K562 (cell line): ENCODE data around the gene MAML3. TPM values are rescaled to one million over a fixed set of nuclear protein-coding genes. Genes with fewer than 3 reads are reported as not detected.

ENCODE experiments used
- ATAC-seq: fragments of 200-7000 bp; cut with Tn5 transposase; 3 replicates; pipeline ENCODE4 v1.9.1; 2020; ENCODE audit warnings: moderate library complexity
- BruUV-seq: library from RNA; stranded (reverse); fragments of 400-500 nt; replicated peaks from 2 replicates; lab custom pipeline; 2021; lab: Mats Ljungman, UMichigan
- CTCF ChIA-PET: fragments of 300-600 bp; formaldehyde crosslinking; extraction: SDS; loops from one replicate; lab custom pipeline; 2021; ENCODE audit warnings: low intra/inter-chr PET ratio; lab: Yijun Ruan, JAX
- POLR2A ChIA-PET: fragments of 300-600, 350-650 bp; sonication (Branson Sonifier 250); formaldehyde crosslinking; extraction: SDS; loops from one replicate; lab custom pipeline; 2021; ENCODE audit warnings: antibody characterized with exemption, inconsistent platforms; lab: Yijun Ruan, JAX
- DNase-seq, 4 experiments: peaks; one replicate each; pipeline versions ENCODE4 v3.0.0 to v3.0.0-alpha.2; 2011 to 2018; ENCODE audit warnings: low spot score in 3 of 4, mixed read lengths in 3 of 4; ENCODE audit errors: extremely low read depth in 1 of 4
- FAIRE-seq: peaks from 2 replicates; lab custom pipeline; 2011; peaks lifted over from hg19 to GRCh38; lab: Jason Lieb, UNC
- H2AFZ ChIP-seq: 2 replicates; pipeline ENCODE4 v1.6.0; 2011; ENCODE audit warnings: low read depth, low read length, control low read depth, inconsistent platforms
- H3K27ac ChIP-seq: fragments of 200-600 bp; 3 replicates; pipeline ENCODE4 v1.8.0; 2011; ENCODE audit warnings: low read depth, mild to moderate bottlenecking, control low read depth, inconsistent platforms, low read length, moderate library complexity, mixed read lengths; ENCODE audit errors: extremely low read depth
- H3K27me3 ChIP-seq, 2 experiments: fragments of 300-600 bp in 1 of 2; 2 replicates in 1 of 2; 3 replicates in 1 of 2; pipeline versions ENCODE4 v1.6.0 to v1.8.0; 2011; ENCODE audit warnings: inconsistent platforms in 2 of 2, low read length in 2 of 2, mild to moderate bottlenecking in 1 of 2, mixed read lengths in 1 of 2, moderate library complexity in 1 of 2; ENCODE audit not compliant: control insufficient read depth in 2 of 2, insufficient read depth in 2 of 2
- H3K36me3 ChIP-seq: fragments of 300-600 bp; 3 replicates; pipeline ENCODE4 v1.8.0; 2011; ENCODE audit warnings: mild to moderate bottlenecking, low read length, inconsistent platforms; ENCODE audit not compliant: control insufficient read depth, insufficient read depth
- H3K4me1 ChIP-seq, 2 experiments: fragments of 200-600 bp in 1 of 2; replicated peaks in 1 of 2; 2 replicates in 1 of 2; 3 replicates in 1 of 2; pipeline versions ENCODE4 v1.5.1 to v1.8.0; 2011; ENCODE audit warnings: inconsistent platforms in 2 of 2, low read length in 2 of 2, mild to moderate bottlenecking in 1 of 2, mixed read lengths in 1 of 2, moderate library complexity in 1 of 2; ENCODE audit not compliant: control insufficient read depth in 2 of 2, insufficient read depth in 2 of 2
- H3K4me2 ChIP-seq: 2 replicates; pipeline ENCODE4 v1.6.1; 2011; ENCODE audit warnings: low read length, control low read depth, inconsistent platforms, mixed read lengths; ENCODE audit not compliant: insufficient read depth
- H3K4me3 ChIP-seq: fragments of 200-600 bp; sonication (generic), shearing (Covaris generic); 2 replicates; pipeline ENCODE4 v1.5.1; 2016; ENCODE audit warnings: control low read depth, inconsistent platforms
- H3K79me2 ChIP-seq: fragments of 200-600 bp; 3 replicates; pipeline ENCODE4 v1.8.0; 2011; ENCODE audit warnings: low read length, inconsistent platforms; ENCODE audit not compliant: control insufficient read depth, insufficient read depth
- H3K9ac ChIP-seq, 2 experiments: 2 replicates each; pipeline versions ENCODE4 v1.6.0 to v1.6.1; 2011; ENCODE audit warnings: low read depth in 2 of 2, low read length in 2 of 2, control low read depth in 1 of 2, inconsistent platforms in 1 of 2, mild to moderate bottlenecking in 1 of 2, mixed read lengths in 1 of 2; ENCODE audit not compliant: insufficient read depth in 1 of 2
- H3K9me1 ChIP-seq: one replicate; pipeline ENCODE4 v1.6.0; 2011; ENCODE audit warnings: inconsistent platforms, mild to moderate bottlenecking, low read length, moderate library complexity; ENCODE audit not compliant: control insufficient read depth, insufficient read depth
- H3K9me3 ChIP-seq: replicated peaks from 2 replicates; pipeline ENCODE4 v1.5.1; 2011; ENCODE audit warnings: low read depth, low read length, inconsistent platforms; ENCODE audit not compliant: control insufficient read depth, insufficient read depth
- H4K20me1 ChIP-seq: replicated peaks from 2 replicates; pipeline ENCODE4 v1.6.1; 2011; ENCODE audit warnings: low read length, inconsistent platforms, mixed read lengths; ENCODE audit not compliant: control insufficient read depth, insufficient read depth
- EZH2 ChIP-seq: IDR thresholded peaks from 2 replicates; pipeline ENCODE4 v1.6.1; 2012; ENCODE audit warnings: low read depth, mild to moderate bottlenecking, inconsistent platforms, low read length, borderline replicate concordance
- SNIP1 ChIP-seq: fragments of 450-650 bp; IDR thresholded peaks from 2 replicates; pipeline ENCODE4 v1.7.1; 2017; ENCODE audit warnings: low read depth, mild to moderate bottlenecking
- SRSF9 ChIP-seq: fragments of 200-400 bp; formaldehyde crosslinking; IDR thresholded peaks from 2 replicates; pipeline ENCODE4 v1.6.1; 2017; ENCODE audit warnings: low read depth, low read length, borderline replicate concordance
- WGBS: fragments of 100-300 bp; shearing (Covaris generic); methylation state at CpG from one replicate; pipeline ENCODE4 v1.1.6; 2016; ENCODE audit warnings: low coverage, mixed read lengths; ENCODE audit not compliant: insufficient coverage; ENCODE audit errors: missing lambda C conversion rate; 5-methylcytosine and 5-hydroxymethylcytosine counted together
- in situ Hi-C: fragments of 300-500 bp; cut with MboI; formaldehyde crosslinking; loops from 4 replicates; pipeline ENCODE4 v1.15.0; 2018; ENCODE audit warnings: inconsistent platforms, mixed read lengths
- intact Hi-C: fragments of 100-400 bp; cut with micrococcal nuclease; formaldehyde crosslinking; loops from 2 replicates; pipeline ENCODE4 v1.14.2; 2022
- polyA plus RNA-seq, 8 experiments: library from polyadenylated mRNA; depleted of rRNA in 4 of 8; stranded (reverse) in 5 of 8; unstranded in 3 of 8; fragments of >200 nt; fragmentation: Nextera tagmentation in 2 of 8; fragmentation: Illumina TruSeq in 1 of 8; extraction: Ambion mirVana in 2 of 8; extraction: Trizol in 1 of 8; gene quantifications; 2 replicates each; pipeline versions ENCODE4 v1.2.1 to v1.2.3, GENCODE V29; 2011 to 2014; ENCODE audit warnings: inconsistent platforms in 1 of 8, missing spikeins in 1 of 8
- total RNA-seq, 7 experiments: library from RNA; depleted of rRNA in 6 of 7; stranded (reverse); fragments of >200 nt in 6 of 7; fragmentation: Illumina TruSeq in 2 of 7; extraction: Trizol in 2 of 7; gene quantifications; 2 replicates each; pipeline versions ENCODE4 v1.2.1 to v1.2.3, GENCODE V29; 2011 to 2021; ENCODE audit warnings: low replicate concordance in 1 of 7
- TF ChIP-seq, protein P1 (sequence below): fragments of 450-650 bp; IDR thresholded peaks from 2 replicates; pipeline ENCODE4 v1.6.1; 2018; ENCODE audit not compliant: partially characterized antibody

Gene MAML3
- total and polyA plus RNA-seq, 9 of the 15 experiments (the other 6 are each of a cell fraction or from before 2014, with no cell fraction given), result 0.01 to 0.55 (median 0.25) TPM

DNA sequence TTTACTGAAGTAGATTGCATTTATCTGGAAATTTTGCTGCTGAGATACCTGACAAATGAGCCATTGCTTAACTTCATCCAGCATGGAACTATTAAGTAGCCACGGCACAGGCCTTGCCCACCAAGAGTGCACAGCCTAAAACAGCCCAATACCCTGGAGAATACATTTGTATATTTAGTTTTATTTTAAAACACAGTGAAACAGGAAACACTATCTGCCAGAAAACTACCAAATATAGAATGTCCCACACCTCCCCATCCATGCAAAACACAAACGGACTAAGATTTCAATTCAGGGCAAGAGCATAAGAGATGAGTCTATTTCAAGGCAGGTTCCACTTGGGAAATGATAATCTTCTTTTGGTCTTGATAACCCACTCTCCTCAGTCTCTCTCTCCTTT lies 57.1 kb downstream of the MAML3 start:
- H2AFZ ChIP-seq, result no peak overlapping the region
- TF ChIP-seq SRSF9, result no peak
- in situ Hi-C loops, result no loop called here
- no peaks in the 10 kb centered on the region for H3K9me3 ChIP-seq
- H3K27me3 ChIP-seq, result peaks cover 10 to 24% of the 10 kb centered on the region in 2 experiments; a peak in 4 of 5 replicates
- H3K4me1 ChIP-seq, result no peaks in the 10 kb centered on the region; a peak in 2 of 5 replicates
- WGBS, result 0% methylated on average over 2 of the region's 2 CpGs
- H3K79me2 ChIP-seq, result no peaks in the 10 kb centered on the region
- no peaks in the 10 kb centered on the region for H3K9me1 ChIP-seq
- no peak overlapping the region for H3K27ac ChIP-seq
- H3K4me3 ChIP-seq, result no peak overlapping the region
- BruUV-seq, result no TSS peak
- ChIA-PET POLR2A (interaction anchor here (0.5 kb wide), 1 partner anchor 23 kb away, joined by 3 read pairs; no protein-coding TSS in a partner anchor), CTCF (no interaction called here)
- FAIRE-seq (no peak), ATAC-seq (no peak), DNase-seq (no peak)
- no peaks in the 10 kb centered on the region for H3K36me3 ChIP-seq
- no peak overlapping the region for H3K4me2 ChIP-seq
- intact Hi-C loops, result no loop called here
- H4K20me1 ChIP-seq, result no peaks in the 10 kb centered on the region
- no peak overlapping the region for H3K9ac ChIP-seq

DNA sequence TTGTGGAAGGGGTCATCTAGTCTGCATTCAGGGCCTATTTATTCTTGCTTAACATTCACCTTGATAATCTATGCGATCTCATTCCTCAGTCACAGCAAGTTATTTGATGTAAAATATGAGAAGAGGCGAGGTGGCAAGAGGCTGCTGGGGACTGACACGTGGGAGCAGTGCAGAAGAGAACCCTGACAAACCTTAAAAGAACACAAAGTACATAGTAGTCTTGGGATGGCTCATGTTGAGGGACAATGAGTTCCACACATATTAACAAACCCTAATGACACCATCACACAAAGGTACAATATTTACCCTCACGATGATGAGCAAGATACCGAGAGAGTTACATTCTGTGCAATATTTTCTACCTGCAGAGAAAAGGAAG lies 57.5 kb downstream of the MAML3 start:
- no peaks in the 10 kb centered on the region for H3K79me2 ChIP-seq
- H3K9ac ChIP-seq, result no peak overlapping the region
- DNase-seq (no peak), ATAC-seq (no peak), FAIRE-seq (no peak)
- no peaks in the 10 kb centered on the region; a peak in 2 of 5 replicates for H3K4me1 ChIP-seq
- in situ Hi-C loops, result no loop called here
- WGBS, result 1% methylated on average over 5 of the region's 5 CpGs
- BruUV-seq, result no TSS peak
- no peaks in the 10 kb centered on the region for H3K9me1 ChIP-seq
- no peaks in the 10 kb centered on the region for H3K9me3 ChIP-seq
- no peak overlapping the region for H3K27ac ChIP-seq
- ChIA-PET POLR2A (no interaction called here), CTCF (no interaction called here)
- no peak overlapping the region for H3K4me3 ChIP-seq
- no peak overlapping the region for H3K4me2 ChIP-seq
- H3K27me3 ChIP-seq, result peaks cover 10 to 24% of the 10 kb centered on the region in 2 experiments; a peak in 4 of 5 replicates
- H2AFZ ChIP-seq, result no peak overlapping the region
- no peaks in the 10 kb centered on the region for H3K36me3 ChIP-seq
- intact Hi-C loops, result no loop called here
- H4K20me1 ChIP-seq, result no peaks in the 10 kb centered on the region
- TF ChIP-seq EZH2 (no peak), SNIP1 (no peak)
- TF ChIP-seq, protein P1, sequence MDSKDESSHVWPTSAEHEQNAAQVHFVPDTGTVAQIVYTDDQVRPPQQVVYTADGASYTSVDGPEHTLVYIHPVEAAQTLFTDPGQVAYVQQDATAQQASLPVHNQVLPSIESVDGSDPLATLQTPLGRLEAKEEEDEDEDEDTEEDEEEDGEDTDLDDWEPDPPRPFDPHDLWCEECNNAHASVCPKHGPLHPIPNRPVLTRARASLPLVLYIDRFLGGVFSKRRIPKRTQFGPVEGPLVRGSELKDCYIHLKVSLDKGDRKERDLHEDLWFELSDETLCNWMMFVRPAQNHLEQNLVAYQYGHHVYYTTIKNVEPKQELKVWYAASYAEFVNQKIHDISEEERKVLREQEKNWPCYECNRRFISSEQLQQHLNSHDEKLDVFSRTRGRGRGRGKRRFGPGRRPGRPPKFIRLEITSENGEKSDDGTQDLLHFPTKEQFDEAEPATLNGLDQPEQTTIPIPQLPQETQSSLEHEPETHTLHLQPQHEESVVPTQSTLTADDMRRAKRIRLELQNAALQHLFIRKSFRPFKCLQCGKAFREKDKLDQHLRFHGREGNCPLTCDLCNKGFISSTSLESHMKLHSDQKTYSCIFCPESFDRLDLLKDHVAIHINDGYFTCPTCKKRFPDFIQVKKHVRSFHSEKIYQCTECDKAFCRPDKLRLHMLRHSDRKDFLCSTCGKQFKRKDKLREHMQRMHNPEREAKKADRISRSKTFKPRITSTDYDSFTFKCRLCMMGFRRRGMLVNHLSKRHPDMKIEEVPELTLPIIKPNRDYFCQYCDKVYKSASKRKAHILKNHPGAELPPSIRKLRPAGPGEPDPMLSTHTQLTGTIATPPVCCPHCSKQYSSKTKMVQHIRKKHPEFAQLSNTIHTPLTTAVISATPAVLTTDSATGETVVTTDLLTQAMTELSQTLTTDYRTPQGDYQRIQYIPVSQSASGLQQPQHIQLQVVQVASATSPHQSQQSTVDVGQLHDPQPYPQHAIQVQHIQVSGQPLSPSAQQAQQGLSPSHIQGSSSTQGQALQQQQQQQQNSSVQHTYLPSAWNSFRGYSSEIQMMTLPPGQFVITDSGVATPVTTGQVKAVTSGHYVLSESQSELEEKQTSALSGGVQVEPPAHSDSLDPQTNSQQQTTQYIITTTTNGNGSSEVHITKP, result no peak
